Endothelial cell (in vitro differentiated cells): ENCODE measurements around the gene ARHGAP26. TPM values are rescaled to one million over a fixed set of nuclear protein-coding genes. Genes with fewer than 3 reads are reported as not detected.

Experiments
- DNase-seq: peaks from one replicate; pipeline ENCODE4 v3.0.0; 2021; ENCODE audit warnings: low spot score
- H3K27ac Mint-ChIP-seq: one replicate; pipeline ENCODE4 v1.8.0; 2021; ENCODE audit warnings: mixed read lengths, inconsistent platforms; ENCODE audit not compliant: unreplicated experiment
- H3K27me3 Mint-ChIP-seq: one replicate; pipeline ENCODE4 v1.8.0; 2021; ENCODE audit warnings: mild to moderate bottlenecking, moderate library complexity, mixed read lengths, inconsistent platforms; ENCODE audit not compliant: unreplicated experiment
- H3K36me3 Mint-ChIP-seq: one replicate; pipeline ENCODE4 v1.8.0; 2021; ENCODE audit warnings: mild to moderate bottlenecking, low read depth, mixed read lengths, inconsistent platforms; ENCODE audit not compliant: unreplicated experiment
- H3K4me1 Mint-ChIP-seq: one replicate; pipeline ENCODE4 v1.8.0; 2021; ENCODE audit warnings: mild to moderate bottlenecking, mixed read lengths, inconsistent platforms; ENCODE audit not compliant: unreplicated experiment
- H3K4me3 Mint-ChIP-seq: one replicate; pipeline ENCODE4 v1.8.0; 2021; ENCODE audit warnings: mild to moderate bottlenecking, mixed read lengths, inconsistent platforms; ENCODE audit not compliant: unreplicated experiment
- H3K9me3 Mint-ChIP-seq: one replicate; pipeline ENCODE4 v1.8.0; 2021; ENCODE audit warnings: mixed read lengths, inconsistent platforms; ENCODE audit not compliant: unreplicated experiment
- total RNA-seq: library from RNA; stranded (reverse); fragmentation: NEBNext Ultra II Directional; extraction: Animal tissue kit (Norgen Biotek cat#: 25700); gene quantifications from one replicate; pipeline ENCODE4 v1.2.1, GENCODE V29; 2021; ENCODE audit not compliant: unreplicated experiment
- TF ChIP-seq, protein P1 (sequence below): fragments of 200-600 bp; sonication (generic); IDR thresholded peaks from one replicate; pipeline ENCODE4 v1.5.0; 2021; ENCODE audit warnings: antibody characterized with exemption; ENCODE audit not compliant: unreplicated experiment

ARHGAP26 gene
- total RNA-seq, 1 donor from 2014 or later: 81.5 TPM

DNA sequence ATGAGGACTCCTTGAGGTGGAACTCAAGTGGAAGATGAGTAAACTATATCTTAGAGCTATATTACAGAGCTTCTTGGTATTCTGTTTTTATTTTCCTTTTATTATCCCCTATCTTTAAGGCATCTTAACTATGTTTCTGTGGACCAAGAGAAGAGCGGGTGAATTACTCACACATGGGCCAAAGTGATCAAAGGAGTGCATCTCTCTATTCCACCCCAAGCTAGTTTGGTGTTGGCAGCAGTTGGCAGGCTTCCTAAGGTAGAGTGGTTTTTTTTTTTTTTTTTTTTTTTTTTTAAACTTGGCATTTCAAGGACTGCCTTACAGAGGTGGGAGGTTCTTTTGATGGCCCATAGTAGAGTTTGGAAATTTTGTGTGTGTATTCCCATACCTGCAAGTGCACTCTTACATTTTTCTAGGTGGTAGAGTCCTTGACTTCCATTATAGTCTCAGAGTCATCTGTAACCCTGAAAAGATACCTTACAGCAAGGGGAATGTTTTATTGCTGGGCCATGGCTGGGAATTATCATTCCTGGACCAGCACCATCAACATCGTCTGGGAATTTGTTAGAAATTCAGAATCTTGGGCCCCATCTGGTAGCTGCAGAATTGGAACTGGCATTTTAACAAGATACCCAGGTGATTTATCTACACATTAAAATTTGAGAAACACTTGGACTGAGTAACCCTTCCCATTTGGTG lies 51.0 kb downstream of the ARHGAP26 start:
- H3K4me3 Mint-ChIP-seq: no peak overlapping the region
- TF ChIP-seq, protein P1, sequence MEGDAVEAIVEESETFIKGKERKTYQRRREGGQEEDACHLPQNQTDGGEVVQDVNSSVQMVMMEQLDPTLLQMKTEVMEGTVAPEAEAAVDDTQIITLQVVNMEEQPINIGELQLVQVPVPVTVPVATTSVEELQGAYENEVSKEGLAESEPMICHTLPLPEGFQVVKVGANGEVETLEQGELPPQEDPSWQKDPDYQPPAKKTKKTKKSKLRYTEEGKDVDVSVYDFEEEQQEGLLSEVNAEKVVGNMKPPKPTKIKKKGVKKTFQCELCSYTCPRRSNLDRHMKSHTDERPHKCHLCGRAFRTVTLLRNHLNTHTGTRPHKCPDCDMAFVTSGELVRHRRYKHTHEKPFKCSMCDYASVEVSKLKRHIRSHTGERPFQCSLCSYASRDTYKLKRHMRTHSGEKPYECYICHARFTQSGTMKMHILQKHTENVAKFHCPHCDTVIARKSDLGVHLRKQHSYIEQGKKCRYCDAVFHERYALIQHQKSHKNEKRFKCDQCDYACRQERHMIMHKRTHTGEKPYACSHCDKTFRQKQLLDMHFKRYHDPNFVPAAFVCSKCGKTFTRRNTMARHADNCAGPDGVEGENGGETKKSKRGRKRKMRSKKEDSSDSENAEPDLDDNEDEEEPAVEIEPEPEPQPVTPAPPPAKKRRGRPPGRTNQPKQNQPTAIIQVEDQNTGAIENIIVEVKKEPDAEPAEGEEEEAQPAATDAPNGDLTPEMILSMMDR: no peak
- H3K36me3 Mint-ChIP-seq: peaks cover 4% of the 10 kb centered on the region

DNA sequence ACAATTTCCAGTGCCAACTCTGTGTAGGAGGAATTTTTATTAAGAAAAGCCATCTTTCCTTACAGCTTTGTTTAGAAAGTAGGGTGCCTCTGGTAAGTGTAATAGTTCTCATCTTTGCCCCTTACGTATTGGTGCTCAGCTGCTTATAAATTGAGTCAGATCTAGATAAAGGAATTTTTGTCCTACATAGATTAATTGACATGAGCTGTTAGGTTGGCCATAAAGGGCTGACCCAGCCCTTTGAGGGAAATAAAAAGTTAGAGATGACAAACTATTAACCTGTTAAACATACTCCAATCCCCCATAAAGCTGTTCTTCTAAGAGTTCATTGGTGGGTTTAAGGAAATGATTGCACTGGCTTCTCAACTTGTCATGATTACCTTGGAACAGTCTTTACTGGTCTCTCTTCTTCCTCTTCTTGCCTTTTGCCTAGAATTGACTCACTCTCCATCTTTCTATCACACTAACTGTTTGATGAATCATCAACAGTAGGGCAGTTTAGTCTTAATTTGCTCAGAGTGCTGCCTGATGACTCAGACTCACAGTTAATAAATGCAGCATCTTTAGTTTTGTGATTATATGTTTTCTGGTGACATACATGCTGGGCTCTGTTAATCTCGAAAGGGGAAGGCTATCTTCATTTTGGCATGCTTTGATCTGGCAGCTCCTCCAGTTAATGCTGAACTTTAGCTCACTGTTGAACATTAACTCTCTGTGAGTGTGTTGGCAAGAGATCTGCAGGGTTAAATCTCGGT lies 51.7 kb downstream of the ARHGAP26 start:
- DNase-seq: no peak
- no peaks in the 10 kb centered on the region for H3K27me3 Mint-ChIP-seq
- H3K9me3 Mint-ChIP-seq: no peaks in the 10 kb centered on the region
- no peak overlapping the region for H3K27ac Mint-ChIP-seq
- H3K4me3 Mint-ChIP-seq: no peak overlapping the region
- peaks cover 13% of the 10 kb centered on the region for H3K4me1 Mint-ChIP-seq
- TF ChIP-seq, protein P1: no peak
- peaks cover 4% of the 10 kb centered on the region for H3K36me3 Mint-ChIP-seq

More for the DNA sequence above, 51.0 kb downstream of the ARHGAP26 start:
- H3K27me3 Mint-ChIP-seq: peaks cover 3% of the 10 kb centered on the region
- H3K27ac Mint-ChIP-seq: no peak overlapping the region
- H3K9me3 Mint-ChIP-seq: no peaks in the 10 kb centered on the region
- peaks cover 20% of the 10 kb centered on the region for H3K4me1 Mint-ChIP-seq
- no peak for DNase-seq

DNA sequence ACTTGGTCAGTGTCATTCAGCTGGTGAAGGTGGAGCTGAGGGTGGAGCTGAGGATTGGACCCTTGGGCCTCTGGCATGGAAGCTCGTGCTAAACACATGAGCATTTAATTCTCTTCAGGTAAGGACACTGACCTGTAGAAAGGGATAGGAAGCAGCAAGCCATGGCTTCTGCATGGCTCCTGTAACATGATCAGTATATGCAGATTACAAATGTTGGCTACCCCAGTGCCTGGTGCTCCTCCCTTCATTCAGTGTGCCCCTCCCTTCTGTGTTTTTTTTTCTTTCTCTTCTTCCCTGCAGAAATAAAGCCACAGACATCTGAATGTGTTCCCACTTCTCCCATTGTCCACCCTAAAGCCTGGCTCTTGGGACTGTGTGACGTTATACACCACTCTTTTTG lies 52.9 kb downstream of the ARHGAP26 start:
- Mint-ChIP-seq H3K4me1 (peaks cover 24% of the 10 kb centered on the region), H3K36me3 (peaks cover 4% of the 10 kb centered on the region), H3K4me3 (no peak overlapping the region), H3K9me3 (no peaks in the 10 kb centered on the region), H3K27ac (no peak overlapping the region), H3K27me3 (no peaks in the 10 kb centered on the region)
- TF ChIP-seq, protein P1: no peak
- DNase-seq: no peak

DNA sequence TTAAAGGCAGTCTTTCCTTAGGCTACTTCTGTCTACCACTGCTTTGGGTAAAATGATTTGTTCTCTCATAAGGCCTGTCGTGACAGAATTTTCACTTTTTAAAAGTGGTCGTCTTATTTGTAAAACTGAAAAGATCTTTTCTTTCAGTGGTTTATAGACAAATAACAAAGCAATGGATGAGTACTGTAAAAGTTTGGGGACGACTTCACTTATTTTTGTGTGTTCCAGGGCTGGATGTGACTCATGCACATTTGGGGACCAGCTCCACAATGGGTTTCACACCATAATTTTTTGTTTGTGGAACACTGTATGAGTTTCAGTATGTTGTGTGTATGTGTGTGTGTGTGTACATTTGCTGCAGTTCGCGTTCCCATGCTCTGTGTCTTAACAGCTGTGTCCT lies 53.6 kb downstream of the ARHGAP26 start:
- Mint-ChIP-seq H3K4me1 (peaks cover 27% of the 10 kb centered on the region), H3K9me3 (no peaks in the 10 kb centered on the region), H3K27me3 (no peaks in the 10 kb centered on the region), H3K36me3 (peaks cover 4% of the 10 kb centered on the region), H3K4me3 (no peak overlapping the region), H3K27ac (no peak overlapping the region)
- TF ChIP-seq, protein P1: no peak
- no peak for DNase-seq

DNA sequence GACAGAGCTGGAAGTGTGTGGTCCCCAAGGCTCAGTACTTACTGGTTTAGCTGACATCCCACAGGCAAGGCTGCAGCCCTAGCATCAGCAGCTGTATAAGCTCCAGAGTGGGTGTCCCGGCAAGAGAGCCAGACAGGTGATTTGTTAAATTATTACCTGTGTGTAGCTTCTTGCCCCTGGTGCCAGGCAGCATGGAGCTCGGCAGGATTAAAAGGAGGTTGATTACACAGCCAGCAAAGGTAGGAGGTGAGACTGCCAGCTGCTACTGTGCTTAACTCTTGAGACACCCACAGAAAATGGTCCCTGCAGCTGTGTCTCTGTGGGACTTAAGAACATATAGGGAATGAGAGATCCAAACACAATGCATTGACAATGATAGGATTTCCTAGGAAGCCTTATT lies 54.2 kb downstream of the ARHGAP26 start:
- TF ChIP-seq, protein P1: no peak
- Mint-ChIP-seq H3K4me3 (no peak overlapping the region), H3K36me3 (peaks cover 4% of the 10 kb centered on the region), H3K4me1 (peaks cover 33% of the 10 kb centered on the region), H3K9me3 (no peaks in the 10 kb centered on the region), H3K27me3 (no peaks in the 10 kb centered on the region), H3K27ac (no peak overlapping the region)
- no peak for DNase-seq
